Measurements from ENCODE around the gene NUP210L. TPM values are rescaled to one million over a fixed set of nuclear protein-coding genes. Genes with fewer than 3 reads are reported as not detected.
"Not testable (repeated sequence)": the region's sequence is repeated elsewhere in the genome, so short reads cannot be mapped to it uniquely, and the experiment has no call there.

Gene NUP210L
- total RNA-seq, 1 donor from 2014 or later: 0.10 TPM

DNA sequence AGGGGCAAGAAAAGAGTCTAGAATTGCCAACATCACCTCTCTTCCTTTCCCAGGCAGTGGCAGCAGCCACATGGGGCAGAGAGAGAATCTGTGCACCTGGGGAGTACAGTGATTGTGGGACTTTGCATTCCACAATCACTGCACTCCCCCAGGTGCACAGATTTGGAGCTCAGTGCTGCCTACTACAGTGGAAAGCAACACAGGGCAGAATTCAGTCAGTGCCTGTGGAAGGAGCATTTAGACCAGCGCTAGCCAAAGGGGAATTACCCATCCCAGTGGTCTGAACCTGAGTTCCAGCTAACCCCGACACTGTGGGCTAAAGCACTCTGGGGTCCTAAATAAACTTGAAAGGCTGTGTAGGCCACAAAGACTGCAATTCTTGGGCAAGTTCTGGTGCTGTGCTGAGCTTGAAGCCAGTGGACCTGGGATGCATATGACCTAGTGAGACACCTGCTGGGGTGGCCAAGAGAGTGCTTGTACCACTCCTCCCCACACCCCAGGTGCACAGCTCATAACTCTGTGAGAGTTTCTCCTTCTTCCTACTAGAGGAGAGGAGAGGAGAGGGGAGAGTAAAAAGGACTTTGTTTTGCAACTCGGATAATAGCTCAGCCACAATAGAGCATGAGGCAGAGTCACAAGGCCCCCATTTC, 50.3 kb downstream of the NUP210L start:
- no peak for DNase-seq (ENCODE audit: low spot score)
- ATAC-seq: peak; percentile 43

GRCh38 chr1:154100141-154100540, 54.7 kb downstream of the NUP210L start:
- not testable (repeated sequence) for ATAC-seq; DNase-seq (ENCODE audit: low spot score)

DNA sequence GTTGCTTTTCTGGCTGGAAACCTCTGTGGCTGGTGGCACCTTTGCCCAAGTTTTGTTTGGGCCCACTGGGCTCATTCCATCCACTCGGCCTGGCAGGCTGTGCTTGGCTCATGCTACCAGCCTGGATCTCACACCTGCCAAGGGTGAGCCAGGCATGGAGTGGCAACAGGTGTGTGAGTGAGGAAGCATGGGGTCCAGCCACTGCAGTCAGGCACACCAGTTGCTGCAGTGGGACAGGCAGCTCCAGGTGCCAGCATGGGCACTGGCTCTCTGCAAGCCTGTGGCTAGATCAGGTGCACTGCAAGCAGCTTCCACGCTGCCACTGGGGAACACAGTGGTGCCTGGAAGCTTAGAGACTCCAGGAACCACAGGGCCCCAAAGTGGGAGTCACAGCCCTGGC, 57.0 kb downstream of the NUP210L start:
- ATAC-seq: no peak

DNA sequence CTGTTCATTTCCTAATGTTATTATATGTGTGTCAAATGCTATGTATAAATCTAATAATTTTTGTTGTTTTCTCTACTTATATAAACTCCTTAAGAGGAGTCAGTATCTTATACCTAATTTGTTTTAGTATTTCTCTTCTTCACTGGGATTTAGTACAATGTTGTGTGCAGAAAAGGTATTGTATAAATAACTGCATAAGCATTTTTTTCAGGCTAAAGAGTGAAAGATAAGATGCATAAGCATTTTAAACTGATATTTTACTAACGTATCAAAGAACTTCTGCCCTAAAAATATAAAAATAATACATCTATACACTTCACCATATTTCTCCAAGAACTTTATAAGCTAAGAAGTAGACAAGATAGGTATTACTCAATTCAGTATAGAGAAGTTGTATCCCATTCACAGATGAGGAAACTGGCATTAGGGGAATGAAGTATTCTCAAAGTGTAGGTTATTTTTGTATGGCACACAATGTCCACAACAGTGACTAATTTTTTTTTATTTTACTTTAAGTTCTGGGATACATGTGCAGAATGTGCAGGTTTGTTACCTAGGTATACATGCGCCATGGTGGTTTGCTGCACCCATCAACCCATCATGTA, 59.3 kb downstream of the NUP210L start:
- no peak for ATAC-seq
- DNase-seq (ENCODE audit: low spot score): no peak

More for the DNA sequence above, 57.0 kb downstream of the NUP210L start:
- DNase-seq (ENCODE audit: low spot score): no peak

DNA sequence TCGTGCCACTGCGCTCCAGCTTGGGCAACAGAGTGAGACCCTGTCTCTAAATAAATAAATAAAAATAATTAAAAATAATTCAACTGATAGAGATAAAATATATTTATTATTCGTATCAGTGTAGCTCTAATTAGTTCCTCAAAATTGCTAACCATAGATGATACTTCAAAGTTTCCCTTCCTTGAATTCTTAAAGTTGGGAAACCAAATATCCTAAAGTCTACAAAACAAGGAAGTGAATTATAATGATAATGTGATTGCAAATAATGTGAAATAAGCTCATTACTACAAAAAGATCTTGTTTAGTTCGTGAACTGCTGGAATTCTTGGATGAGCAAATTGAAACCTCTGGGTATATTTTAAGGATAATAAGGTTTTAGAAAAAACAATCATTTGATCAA, 60.5 kb downstream of the NUP210L start:
- no peak for ATAC-seq

DNA sequence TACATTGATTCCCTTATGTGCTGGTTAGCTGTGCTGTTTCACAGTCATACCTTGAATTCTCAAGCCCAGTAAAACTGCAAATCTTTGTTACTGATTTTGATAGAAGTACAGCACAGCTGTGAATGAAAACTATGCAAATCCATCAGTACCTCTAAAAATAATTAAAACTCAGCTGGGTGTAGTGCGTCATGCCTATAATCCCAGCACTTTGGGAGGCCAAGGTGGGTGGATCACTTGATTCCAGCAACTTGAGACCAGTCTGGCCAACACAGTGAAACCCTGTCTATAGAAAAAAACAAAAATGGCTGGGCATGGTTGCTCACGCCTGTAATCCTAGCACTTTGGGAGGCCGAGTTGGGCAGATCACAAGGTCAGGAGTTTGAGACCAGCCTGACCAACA, 61.2 kb downstream of the NUP210L start:
- no peak for DNase-seq (ENCODE audit: low spot score)
- ATAC-seq: no peak

More for the DNA sequence above, 60.5 kb downstream of the NUP210L start:
- DNase-seq (ENCODE audit: low spot score): no peak

GRCh38 chr1:154091706-154092105, 63.2 kb downstream of the NUP210L start:
- no peak for ATAC-seq
- no peak for DNase-seq (ENCODE audit: low spot score)

DNA sequence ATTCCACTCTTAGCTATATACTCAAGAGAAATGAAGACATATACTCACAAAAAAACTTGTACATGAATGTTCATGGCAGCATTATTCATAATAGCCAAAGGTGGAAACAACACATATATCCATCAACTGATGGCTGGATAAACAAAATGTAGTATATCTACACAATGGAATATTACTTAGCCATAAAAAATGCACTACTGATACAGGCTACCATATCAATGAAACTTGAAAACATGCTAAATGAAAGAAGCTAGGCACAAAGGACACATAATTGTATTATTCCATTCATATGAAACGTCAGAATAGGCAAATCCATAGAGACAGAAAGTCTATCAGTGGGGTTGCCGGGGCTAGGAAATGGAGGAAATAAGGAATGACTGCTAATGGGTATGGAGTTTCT, 67.3 kb downstream of the NUP210L start:
- no peak for DNase-seq (ENCODE audit: low spot score)
- no peak for ATAC-seq

DNA sequence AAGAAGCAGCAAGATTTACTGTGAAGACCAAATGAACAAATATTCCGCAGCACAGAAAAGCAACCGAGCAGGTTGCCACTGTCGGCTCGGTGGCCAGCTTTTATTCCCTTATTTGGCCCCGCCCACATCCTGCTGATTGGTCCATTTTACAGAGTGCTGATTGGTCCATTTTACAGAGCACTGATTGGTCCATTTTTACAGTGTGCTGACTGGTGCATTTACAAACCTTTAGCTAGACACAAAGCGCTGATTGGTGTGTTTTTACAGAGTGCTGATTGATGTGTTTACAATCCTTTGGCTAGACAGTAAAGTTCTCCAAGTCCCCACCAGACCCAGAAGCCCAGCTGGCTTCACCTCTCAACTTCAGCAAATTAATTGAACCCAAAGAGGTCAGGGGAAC, 71.8 kb downstream of the NUP210L start:
- not testable (repeated sequence) for ATAC-seq; DNase-seq (ENCODE audit: low spot score)

DNA sequence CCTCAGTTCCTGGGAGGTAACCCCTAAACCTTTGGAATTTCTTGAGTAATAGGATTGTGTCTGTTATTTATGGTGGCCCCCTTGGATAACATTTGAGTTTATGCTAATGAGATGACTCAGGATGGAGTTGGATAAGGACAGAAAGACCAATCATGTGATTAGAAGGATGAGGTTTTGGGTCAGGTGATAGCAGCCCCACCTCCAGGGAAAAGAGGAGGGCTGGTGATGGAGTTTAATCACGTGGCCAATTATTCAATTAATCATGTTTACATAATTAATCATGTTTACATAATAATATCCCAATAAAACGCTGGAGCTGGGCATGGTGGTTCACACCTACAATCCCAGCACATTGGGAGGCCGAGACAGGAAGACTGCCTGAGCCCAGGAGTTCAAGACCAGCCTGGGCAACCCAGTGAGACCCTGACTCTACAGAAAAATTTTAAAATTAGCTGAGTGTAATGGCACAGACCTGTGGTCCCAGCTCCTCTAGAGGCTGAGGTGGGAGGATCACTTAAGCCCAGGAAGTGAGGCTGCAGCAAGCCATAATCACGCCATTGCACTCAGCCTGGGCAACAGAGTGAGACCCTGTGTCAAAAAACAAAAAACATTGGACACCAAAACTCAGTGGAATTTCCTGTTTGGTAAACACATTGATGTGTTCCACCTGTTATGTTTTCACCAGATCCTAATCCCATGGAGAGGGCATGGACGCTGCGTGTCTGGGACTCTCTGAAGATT, 73.3 kb downstream of the NUP210L start:
- no peak for ATAC-seq
- no peak for DNase-seq (ENCODE audit: low spot score)

DNA sequence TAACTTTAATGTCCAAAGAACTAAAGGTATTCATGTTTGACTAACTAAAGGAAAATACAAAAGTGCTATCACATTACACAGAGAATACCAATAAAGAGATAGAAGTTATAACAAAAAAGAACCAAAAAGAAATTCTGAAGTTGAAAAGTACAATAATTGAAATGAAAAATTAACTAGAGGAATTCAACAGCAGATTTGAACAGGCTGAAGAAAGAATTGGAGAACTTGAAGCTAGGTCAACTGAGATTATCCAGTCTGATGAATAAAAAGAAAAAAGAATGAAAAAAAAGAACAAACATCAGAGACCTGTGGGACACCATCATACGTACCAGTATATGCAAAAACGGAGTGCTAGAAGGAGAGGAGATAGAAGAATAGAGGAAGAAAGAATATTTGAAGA, 78.5 kb downstream of the NUP210L start:
- ATAC-seq (no peak), DNase-seq (ENCODE audit: low spot score) (no peak)

DNA sequence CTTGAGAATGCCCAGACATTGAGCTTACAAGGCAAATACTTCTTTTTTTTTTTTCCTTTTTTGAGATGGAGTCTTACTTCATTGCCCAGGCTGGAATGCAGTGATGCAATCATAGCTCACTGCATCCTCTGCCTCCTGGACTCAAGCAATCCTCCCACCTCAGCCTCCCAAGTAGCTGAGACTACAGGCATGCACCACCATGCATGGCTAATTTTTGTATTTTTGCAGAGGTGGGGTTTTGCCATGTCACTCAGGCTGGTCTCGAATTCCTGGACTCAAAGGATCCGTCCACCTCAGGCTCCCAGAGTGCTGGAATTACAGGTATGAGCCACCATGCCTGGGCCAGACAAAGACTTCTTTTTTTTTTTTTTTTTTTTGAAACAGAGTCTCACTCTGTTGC, 79.1 kb downstream of the NUP210L start:
- ATAC-seq (no peak), DNase-seq (ENCODE audit: low spot score) (no peak)

DNA sequence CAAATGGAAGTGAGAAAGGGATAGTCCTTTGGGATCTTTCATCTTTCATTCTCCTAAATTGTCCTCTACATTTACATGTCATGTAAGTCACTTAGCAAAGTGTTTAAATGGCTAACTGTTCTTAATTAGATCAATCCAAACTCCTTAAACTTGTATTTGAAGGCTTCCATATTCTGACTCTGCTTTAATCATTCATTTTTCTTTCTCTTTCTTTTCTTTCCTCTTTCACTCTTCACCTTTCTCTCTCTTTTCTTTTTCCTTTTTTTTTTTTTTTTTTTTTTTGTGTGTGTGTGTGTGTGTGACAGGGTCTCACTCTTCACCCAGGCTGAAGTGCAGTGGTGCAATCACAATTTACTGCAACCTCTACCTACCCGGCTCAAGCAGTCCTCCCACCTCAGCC, 92.6 kb downstream of the NUP210L start:
- DNase-seq (ENCODE audit: low spot score) (no peak), ATAC-seq (no peak)

GRCh38 chr1:154047436-154047835, 107.4 kb downstream of the NUP210L start:
- ATAC-seq; DNase-seq (ENCODE audit: low spot score): not testable (repeated sequence)

GRCh38 chr1:154033697-154034096, 121.2 kb downstream of the NUP210L start:
- ATAC-seq; DNase-seq (ENCODE audit: low spot score): not testable (repeated sequence)

- DNase-seq (ENCODE audit: low spot score): no peak
- no peak for ATAC-seq
Observed at GRCh38 chr1:154019940-154020339, 134.9 kb downstream of the NUP210L start.

- ATAC-seq: peak; percentile 69
- no peak for DNase-seq (ENCODE audit: low spot score)
Observed at GRCh38 chr1:154019269-154019668, 135.6 kb downstream of the NUP210L start.

DNA sequence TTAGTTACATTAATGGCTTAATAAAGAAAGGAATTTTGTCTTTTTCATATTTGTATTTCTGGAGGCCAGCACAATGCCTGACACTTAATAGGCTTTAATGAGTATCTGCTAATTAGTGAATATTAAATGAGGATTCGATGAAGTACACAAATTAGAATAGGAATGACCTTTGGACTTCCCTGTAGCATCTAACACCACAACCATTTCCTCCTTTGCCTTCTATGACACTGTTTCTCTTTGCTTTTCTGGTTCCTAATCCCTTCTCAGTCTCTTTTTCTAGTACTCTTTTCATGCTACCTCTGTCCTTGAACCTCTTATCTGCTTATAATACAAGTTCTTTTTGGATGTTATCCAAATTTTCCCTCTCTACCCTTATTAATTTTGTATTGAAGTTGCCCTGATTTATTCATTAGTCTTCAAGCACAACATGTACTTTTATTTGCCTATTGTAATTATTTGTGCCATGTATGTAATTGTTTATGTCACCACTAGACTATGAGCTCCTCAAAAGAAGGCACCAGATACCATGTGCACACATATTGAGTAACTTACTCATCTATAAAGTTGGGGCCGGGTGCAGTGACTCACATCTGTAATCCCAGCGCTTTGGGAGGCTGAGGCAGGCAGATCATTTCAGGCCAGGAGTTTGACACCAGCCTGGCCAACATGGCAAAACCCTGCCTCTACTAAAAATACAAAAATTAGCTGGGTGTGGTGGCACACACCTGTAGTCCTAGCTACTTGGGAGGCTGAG, 140.5 kb downstream of the NUP210L start:
- DNase-seq (ENCODE audit: low spot score) (no peak), ATAC-seq (no peak)

- DNase-seq (ENCODE audit: low spot score); ATAC-seq: not testable (repeated sequence)
Observed at GRCh38 chr1:154012543-154012942, 142.3 kb downstream of the NUP210L start.

- DNase-seq (ENCODE audit: low spot score) (no peak), ATAC-seq (no peak)
Observed at GRCh38 chr1:154012129-154012528, 142.7 kb downstream of the NUP210L start.

- ATAC-seq (no peak), DNase-seq (ENCODE audit: low spot score) (no peak)
Observed at GRCh38 chr1:154006136-154006535, 148.7 kb downstream of the NUP210L start.

Measured in left lobe of liver (tissue), 2 donors.